ENCODE measurements around the gene TMEM190.

The TMEM190 gene

GRCh38 chr19:55369653-55370304 lies 6.8 kb upstream of the TMEM190 start:
- intact Hi-C loops (cut with DNase I): no loop called here
- peak in 1 of 10 donors; percentile 71 for DNase-seq

- intact Hi-C loops (cut with DNase I): no loop called here
- no peak for DNase-seq
These were observed 6.2 kb upstream of the TMEM190 start, which contains the start of gene IL11 for GRCh38 chr19:55370305-55370988. Gene IL11, minus strand, starts transcription at chr19:55370463. Its CDS starts 153 bp downstream, at chr19:55370310.

GRCh38 chr19:55372316-55373081 lies 4.1 kb upstream of the TMEM190 start:
- DNase-seq: no peak
- intact Hi-C loops (cut with DNase I): no loop called here

GRCh38 chr19:55373306-55373992 lies 3.2 kb upstream of the TMEM190 start:
- DNase-seq: no peak
- intact Hi-C loops (cut with DNase I): no loop called here

GRCh38 chr19:55373993-55374757 lies 2.5 kb upstream of the TMEM190 start:
- intact Hi-C loops (cut with DNase I): no loop called here
- no peak for DNase-seq

GRCh38 chr19:55377356-55378131 lies 918 bp downstream of the TMEM190 start:
- intact Hi-C loops (cut with DNase I): no loop called here
- DNase-seq: no peak

GRCh38 chr19:55379174-55379573 lies 2.5 kb downstream of the TMEM190 start:
- intact Hi-C loops (cut with DNase I): no loop called here
- no peak for DNase-seq

GRCh38 chr19:55382013-55382412 lies 5.4 kb downstream of the TMEM190 start:
- no peak for DNase-seq
- intact Hi-C loops (cut with DNase I): loop anchor here (5.0 kb wide), 2 partner anchors 45 to 80 kb away; partner anchors contain the start of gene KMT5C

- no peak for DNase-seq
- intact Hi-C loops (cut with DNase I): loop anchor here (5.0 kb wide), 2 partner anchors 45 to 80 kb away; partner anchors contain the start of gene KMT5C
These were observed 6.0 kb downstream of the TMEM190 start for GRCh38 chr19:55382522-55383054.

- peak in 6 of 10 donors; percentile 40 to 92 (median 58) for DNase-seq
- intact Hi-C loops (cut with DNase I): loop anchor here (5.0 kb wide), 2 partner anchors 46 to 81 kb away; partner anchors contain the start of gene KMT5C
These were observed 6.9 kb downstream of the TMEM190 start for GRCh38 chr19:55383279-55384130.

GRCh38 chr19:55384131-55384919 lies 7.7 kb downstream of the TMEM190 start, which contains the start of gene TMEM238:
Gene TMEM238, minus strand, starts transcription at chr19:55384292. Its CDS starts 33 bp downstream, at chr19:55384259.
- no peak for DNase-seq

GRCh38 chr19:55384920-55385723 lies 8.5 kb downstream of the TMEM190 start:
- intact Hi-C loops (cut with DNase I): loop anchor here (1.0 to 5.0 kb wide), 4 partner anchors 23 to 83 kb away; partner anchors contain the start of genes C19orf85, ISOC2 and KMT5C

More at GRCh38 chr19:55384131-55384919, 7.7 kb downstream of the TMEM190 start, which contains the start of gene TMEM238:
- intact Hi-C loops (cut with DNase I): loop anchor here (5.0 kb wide), 2 partner anchors 47 to 82 kb away; partner anchors contain the start of gene KMT5C

GRCh38 chr19:55385724-55386492 lies 9.3 kb downstream of the TMEM190 start, which contains the start of gene RPL28:
Gene RPL28, plus strand, starts transcription at chr19:55385932. Its CDS starts 426 bp downstream, at chr19:55386358.
- DNase-seq: peak; percentile 98 to 100 (median 99)
- intact Hi-C loops (cut with DNase I): loop anchor here (1.0 to 5.0 kb wide), 2 partner anchors 22 to 76 kb away; partner anchors contain the start of genes C19orf85 and ISOC2

More at GRCh38 chr19:55384920-55385723, 8.5 kb downstream of the TMEM190 start:
- peak; percentile 73 to 98 (median 90) for DNase-seq

- DNase-seq: peak in 1 of 10 donors; percentile 78
- intact Hi-C loops (cut with DNase I): loop anchor here (5.0 kb wide), 1 partner anchor 76 kb away; the partner anchor contains the start of genes C19orf85 and ISOC2
These were observed 9.9 kb downstream of the TMEM190 start for GRCh38 chr19:55386493-55386971.
